Activated CD4-positive, CD25-positive, alpha-beta regulatory T cell treated with anti-CD3 and anti-CD28 coated beads, Interleukin-2, amount 50 U/mL, for 16 hours (primary cell): ENCODE measurements around the gene PADI6.

Source experiments
- DNase-seq: peaks from one replicate; pipeline ENCODE4 v3.0.0-alpha.2; 2020; ENCODE audit warnings: low read depth, low spot score

The PADI6 gene

GRCh38 chr1:17356387-17357026 lies 15.5 kb upstream of the PADI6 start:
- no peak for DNase-seq

GRCh38 chr1:17358557-17358956 lies 13.4 kb upstream of the PADI6 start:
- no peak for DNase-seq

- no peak for DNase-seq
Measured at GRCh38 chr1:17359031-17359430, 13.0 kb upstream of the PADI6 start.

- DNase-seq: no peak
Measured at GRCh38 chr1:17359808-17360207, 12.2 kb upstream of the PADI6 start.

- no peak for DNase-seq
Measured at GRCh38 chr1:17360272-17360956, 11.6 kb upstream of the PADI6 start.

- DNase-seq: no peak
Measured at GRCh38 chr1:17361687-17362086, 10.3 kb upstream of the PADI6 start.

GRCh38 chr1:17363351-17363750 lies 8.6 kb upstream of the PADI6 start:
- DNase-seq: no peak

- no peak for DNase-seq
Measured at GRCh38 chr1:17363771-17364170, 8.2 kb upstream of the PADI6 start.

- no peak for DNase-seq
Measured at GRCh38 chr1:17365293-17365692, 6.7 kb upstream of the PADI6 start.

- no peak for DNase-seq
Measured at GRCh38 chr1:17369466-17369865, 2.5 kb upstream of the PADI6 start.

- no peak for DNase-seq
Measured at GRCh38 chr1:17370618-17371017, 1.4 kb upstream of the PADI6 start.

- no peak for DNase-seq
Measured at GRCh38 chr1:17372955-17373354, 959 bp downstream of the PADI6 start.

- no peak for DNase-seq
Measured at GRCh38 chr1:17375651-17376050, 3.7 kb downstream of the PADI6 start.

GRCh38 chr1:17377325-17377953 lies 5.4 kb downstream of the PADI6 start:
- DNase-seq: no peak

GRCh38 chr1:17381161-17381560 lies 9.2 kb downstream of the PADI6 start:
- DNase-seq: no peak

- no peak for DNase-seq
Measured at GRCh38 chr1:17392199-17392740, 20.3 kb downstream of the PADI6 start.

GRCh38 chr1:17393230-17393629 lies 21.2 kb downstream of the PADI6 start:
- DNase-seq: no peak

- DNase-seq: no peak
Measured at GRCh38 chr1:17397910-17398695, 26.1 kb downstream of the PADI6 start.

- DNase-seq: no peak
Measured at GRCh38 chr1:17400725-17401341, 28.8 kb downstream of the PADI6 start.

GRCh38 chr1:17401841-17402240 lies 29.8 kb downstream of the PADI6 start:
- no peak for DNase-seq

- no peak for DNase-seq
Measured at GRCh38 chr1:17403081-17403480, 31.1 kb downstream of the PADI6 start.
